Thoracic aorta (tissue), 2 donors: ENCODE measurements around the gene ACIN1. TPM values are rescaled to one million over a fixed set of nuclear protein-coding genes. Genes with fewer than 3 reads are reported as not detected.

Experiments
- ATAC-seq: fragments of 150-250 bp; one replicate; pipeline ENCODE4 v1.8.0; 2017; ENCODE audit warnings: low read depth; ENCODE audit not compliant: insufficient number of reproducible peaks, low FRiP score
- DNase-seq: peaks from one replicate; pipeline ENCODE4 v3.0.0-alpha.2; 2020; ENCODE audit warnings: low spot score
- H3K27ac ChIP-seq, 2 donors: fragments of 200-600 bp; sonication (generic); 1 replicate in 1 of 2; 2 replicates in 1 of 2; pipeline ENCODE4 v1.5.1; 2016; ENCODE audit warnings: mild to moderate bottlenecking in 2 of 2, moderate library complexity in 2 of 2
- H3K27me3 ChIP-seq: fragments of 200-600 bp; sonication (generic); replicated peaks from 2 replicates; pipeline ENCODE4 v1.6.0; 2016; ENCODE audit warnings: mild to moderate bottlenecking; ENCODE audit not compliant: insufficient read depth
- H3K36me3 ChIP-seq: fragments of 200-600 bp; sonication (generic); one replicate; pipeline ENCODE4 v1.5.1; 2016
- H3K4me1 ChIP-seq, 2 donors: fragments of 200-600 bp; sonication (generic); 1 replicate in 1 of 2; 2 replicates in 1 of 2; pipeline versions ENCODE4 v1.5.1 to v1.6.0; 2016; ENCODE audit warnings: low read depth in 2 of 2, mild to moderate bottlenecking in 1 of 2; ENCODE audit not compliant: control insufficient read depth in 1 of 2
- H3K4me3 ChIP-seq: fragments of 200-600 bp; sonication (generic); 2 replicates; pipeline ENCODE4 v1.5.1; 2016; ENCODE audit warnings: mild to moderate bottlenecking
- H3K9me3 ChIP-seq: fragments of 200-600 bp; sonication (generic); 2 replicates; pipeline ENCODE4 v1.5.1; 2016
- total RNA-seq, 2 donors: library from RNA; depleted of rRNA; stranded (reverse); fragments of >200 nt; gene quantifications; one replicate each; pipeline versions ENCODE4 v1.1.0 to v1.2.3, GENCODE V29; 2016
- TF ChIP-seq, protein P1 (sequence below): fragments of 200-600 bp; sonication (generic); IDR thresholded peaks from one replicate; pipeline ENCODE4 v1.5.1; 2019; ENCODE audit warnings: antibody characterized with exemption

ACIN1 gene
- total RNA-seq, 2 donors from 2014 or later = 117 to 154 TPM

DNA sequence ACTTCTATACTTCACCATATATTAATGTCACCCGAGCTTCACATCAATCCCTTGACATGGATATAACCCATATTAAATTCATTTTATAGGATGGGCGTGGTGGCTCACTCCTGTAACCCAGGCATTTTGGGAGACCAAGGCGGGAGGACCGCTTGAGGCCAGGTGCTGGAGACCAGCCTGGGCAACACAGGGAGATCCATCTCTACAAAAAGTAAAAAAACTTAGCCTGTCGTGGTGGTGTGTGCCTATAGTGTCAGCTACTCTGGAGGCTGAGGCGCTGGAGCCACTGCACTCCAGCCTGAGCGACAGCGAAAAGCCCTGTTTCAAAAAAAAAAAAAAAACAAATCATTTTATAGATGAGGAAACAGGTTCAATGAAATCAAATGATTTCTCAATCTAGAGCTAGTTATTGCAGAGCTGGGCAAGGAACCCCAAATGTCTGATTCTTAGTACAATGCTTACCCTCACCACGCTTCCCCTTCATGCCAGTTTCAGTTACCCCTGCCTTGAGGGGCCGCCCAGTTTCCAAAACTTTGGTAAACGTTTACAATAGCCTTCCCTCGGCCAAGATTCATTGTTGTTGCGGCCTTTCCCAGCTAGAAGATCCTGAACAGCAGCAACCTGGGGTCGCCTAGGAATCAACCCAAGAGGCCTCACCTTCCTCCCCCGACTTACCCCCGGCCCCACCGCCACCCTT is 61.0 kb downstream of the ACIN1 start:
- Histone ChIP-seq H3K36me3 (peaks cover 17% of the 10 kb centered on the region), H3K27ac (peak overlapping the region; percentile 95), H3K9me3 (no peaks in the 10 kb centered on the region), H3K4me1 (peaks cover 9 to 16% of the 10 kb centered on the region in 2 donors), H3K4me3 (peak overlapping the region; percentile 99), H3K27me3 (no peaks in the 10 kb centered on the region)
- no peak for ATAC-seq
- TF ChIP-seq, protein P1, sequence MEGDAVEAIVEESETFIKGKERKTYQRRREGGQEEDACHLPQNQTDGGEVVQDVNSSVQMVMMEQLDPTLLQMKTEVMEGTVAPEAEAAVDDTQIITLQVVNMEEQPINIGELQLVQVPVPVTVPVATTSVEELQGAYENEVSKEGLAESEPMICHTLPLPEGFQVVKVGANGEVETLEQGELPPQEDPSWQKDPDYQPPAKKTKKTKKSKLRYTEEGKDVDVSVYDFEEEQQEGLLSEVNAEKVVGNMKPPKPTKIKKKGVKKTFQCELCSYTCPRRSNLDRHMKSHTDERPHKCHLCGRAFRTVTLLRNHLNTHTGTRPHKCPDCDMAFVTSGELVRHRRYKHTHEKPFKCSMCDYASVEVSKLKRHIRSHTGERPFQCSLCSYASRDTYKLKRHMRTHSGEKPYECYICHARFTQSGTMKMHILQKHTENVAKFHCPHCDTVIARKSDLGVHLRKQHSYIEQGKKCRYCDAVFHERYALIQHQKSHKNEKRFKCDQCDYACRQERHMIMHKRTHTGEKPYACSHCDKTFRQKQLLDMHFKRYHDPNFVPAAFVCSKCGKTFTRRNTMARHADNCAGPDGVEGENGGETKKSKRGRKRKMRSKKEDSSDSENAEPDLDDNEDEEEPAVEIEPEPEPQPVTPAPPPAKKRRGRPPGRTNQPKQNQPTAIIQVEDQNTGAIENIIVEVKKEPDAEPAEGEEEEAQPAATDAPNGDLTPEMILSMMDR = no peak
- no peak for DNase-seq

DNA sequence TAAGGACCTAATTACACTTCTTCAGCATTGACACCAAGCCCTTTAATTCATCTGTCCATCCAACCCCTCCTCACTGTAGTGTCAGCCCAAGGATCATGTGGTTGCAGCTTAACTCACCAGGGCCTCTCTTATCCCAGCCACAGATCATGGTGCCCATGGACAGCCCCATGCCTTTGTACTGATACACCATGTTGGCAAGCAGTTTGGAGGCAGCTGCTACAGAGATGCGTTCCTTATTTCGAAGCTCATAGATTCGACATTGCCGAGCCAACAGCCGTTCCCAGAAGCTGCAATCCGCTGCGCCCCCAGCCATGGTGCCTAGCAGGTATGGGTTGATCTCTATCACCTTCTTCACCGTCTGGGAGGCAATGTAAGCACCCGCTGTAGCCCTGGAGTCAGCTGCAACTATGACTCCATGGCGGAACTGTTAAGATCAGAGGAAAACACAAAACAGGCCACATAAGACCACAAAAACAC is 61.6 kb downstream of the ACIN1 start:
- no peak for DNase-seq
- peak overlapping the region; percentile 99 for H3K4me3 ChIP-seq

DNA sequence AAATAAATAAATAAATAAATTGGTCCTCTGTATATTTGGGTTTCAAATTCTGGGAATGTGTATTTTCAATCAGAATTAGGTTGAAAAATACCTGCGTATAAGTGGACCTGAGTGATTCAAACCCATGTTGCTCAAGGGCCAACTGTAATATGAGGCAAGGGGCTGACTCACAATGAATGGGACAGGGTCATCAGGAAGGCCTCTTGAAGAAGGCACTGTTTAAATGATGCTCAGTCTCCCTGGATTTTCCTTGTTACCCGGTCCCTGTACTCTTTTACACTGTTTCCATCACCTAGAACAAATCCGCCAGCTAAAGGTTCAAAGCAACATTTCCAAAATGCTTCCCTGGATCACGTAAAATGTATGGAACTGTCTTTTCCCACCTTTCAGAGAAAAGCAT is 64.0 kb downstream of the ACIN1 start:
- no peak overlapping the region for H3K4me3 ChIP-seq
- H3K36me3 ChIP-seq = peaks cover 20% of the 10 kb centered on the region
- no peaks in the 10 kb centered on the region for H3K9me3 ChIP-seq
- no peak for ATAC-seq
- H3K4me1 ChIP-seq = peaks cover 9 to 19% of the 10 kb centered on the region in 2 donors
- no peaks in the 10 kb centered on the region for H3K27me3 ChIP-seq
- no peak overlapping the region for H3K27ac ChIP-seq
- TF ChIP-seq, protein P1 = no peak
- DNase-seq = no peak

More for the DNA sequence above, 61.6 kb downstream of the ACIN1 start:
- Histone ChIP-seq H3K36me3 (peaks cover 17% of the 10 kb centered on the region), H3K9me3 (no peaks in the 10 kb centered on the region), H3K4me1 (peaks cover 9 to 16% of the 10 kb centered on the region in 2 donors), H3K27me3 (no peaks in the 10 kb centered on the region), H3K27ac (no peak overlapping the region)
- TF ChIP-seq, protein P1 = no peak
- no peak for ATAC-seq

DNA sequence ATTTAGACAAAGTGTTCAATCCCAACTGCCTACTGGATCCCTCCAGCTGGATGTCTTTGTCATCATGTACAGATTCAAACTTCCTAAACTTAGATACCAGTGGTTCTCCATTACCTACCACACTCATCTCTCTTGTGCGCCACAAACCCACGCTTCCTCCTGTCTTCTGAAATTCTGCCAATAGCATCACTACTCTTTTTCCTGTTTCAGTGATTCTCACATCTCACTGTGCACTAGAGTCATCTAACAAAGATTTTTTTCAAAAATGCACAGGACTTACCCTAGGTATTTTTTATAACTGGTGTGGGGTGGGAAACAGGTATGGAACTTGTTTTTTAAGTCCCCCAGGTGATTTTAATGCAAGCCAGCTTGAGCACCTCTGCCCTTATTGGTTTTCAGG is 66.1 kb downstream of the ACIN1 start:
- Histone ChIP-seq H3K4me3 (no peak overlapping the region), H3K27me3 (no peaks in the 10 kb centered on the region), H3K4me1 (peaks cover 6 to 15% of the 10 kb centered on the region in 2 donors), H3K9me3 (no peaks in the 10 kb centered on the region), H3K27ac (no peak overlapping the region), H3K36me3 (peaks cover 29% of the 10 kb centered on the region)
- ATAC-seq (no peak), DNase-seq (no peak)
- TF ChIP-seq, protein P1 = no peak

DNA sequence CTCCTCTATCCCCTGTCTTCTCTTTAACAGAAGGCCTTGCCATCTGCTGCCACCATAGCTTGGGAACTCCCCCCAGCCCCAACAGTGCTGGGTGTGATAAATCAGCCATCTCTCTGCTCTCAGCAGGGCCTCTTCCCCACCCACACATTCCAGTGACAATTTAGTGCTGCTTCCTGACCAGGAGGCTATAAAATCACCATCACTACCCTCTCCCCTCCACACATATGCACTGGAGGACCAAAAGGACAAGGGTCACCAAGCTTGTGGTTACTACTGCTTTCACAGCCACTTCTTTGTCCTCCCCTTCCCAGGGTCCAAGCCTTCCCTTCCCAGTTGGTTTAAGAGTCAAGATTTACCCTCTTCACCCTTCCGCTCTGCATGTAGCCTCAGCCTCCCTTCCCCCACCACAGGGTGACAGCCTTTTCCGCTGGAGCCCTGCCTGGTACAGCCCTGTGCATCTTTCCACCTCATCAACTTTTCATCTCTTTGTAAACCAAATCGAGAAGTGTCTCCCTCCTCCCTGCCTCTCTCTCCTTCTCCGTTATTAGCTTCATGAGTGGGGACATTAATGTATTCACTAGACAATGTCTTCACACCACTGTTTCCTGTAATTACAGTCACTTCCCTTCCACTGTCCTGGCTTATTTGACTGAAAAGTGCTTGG is 69.7 kb downstream of the ACIN1 start:
- no peaks in the 10 kb centered on the region for H3K9me3 ChIP-seq
- H3K4me1 ChIP-seq = peaks cover 0 to 4% of the 10 kb centered on the region in 2 donors
- TF ChIP-seq, protein P1 = no peak
- DNase-seq (no peak), ATAC-seq (no peak)
- H3K36me3 ChIP-seq = peaks cover 15% of the 10 kb centered on the region
- H3K4me3 ChIP-seq = no peak overlapping the region
- no peaks in the 10 kb centered on the region for H3K27me3 ChIP-seq
- no peak overlapping the region for H3K27ac ChIP-seq
